SK-N-SH (cell line): ENCODE results near the gene TANC1.

Experiments
- CHD2 ChIP-seq: fragments of 150-350 bp; IDR thresholded peaks from 2 replicates; pipeline ENCODE4 v1.6.1; 2018; ENCODE audit warnings: low read length; ENCODE audit not compliant: partially characterized antibody
- CTCF ChIP-seq: fragments of 200-600 bp; sonication (generic); IDR thresholded peaks from 2 replicates; pipeline ENCODE4 v1.6.1; 2017; ENCODE audit warnings: antibody characterized with exemption, mild to moderate bottlenecking, moderate library complexity
- EP300 ChIP-seq, 2 experiments: IDR thresholded peaks; 2 replicates each; pipeline versions ENCODE4 v1.4.0 to v1.6.1; 2012; ENCODE audit warnings: borderline replicate concordance in 1 of 2, low read depth in 1 of 2, low read length in 1 of 2
- EZH2phosphoT487 ChIP-seq: fragments of 200-600 bp; sonication (generic); IDR thresholded peaks from 2 replicates; pipeline ENCODE4 v1.6.1; 2017; ENCODE audit warnings: low read depth, mixed run types, mild to moderate bottlenecking, antibody characterized with exemption, moderate library complexity, borderline replicate concordance
- FOXM1 ChIP-seq: IDR thresholded peaks from 2 replicates; pipeline ENCODE4 v1.4.0; 2012; ENCODE audit warnings: low read depth, mild to moderate bottlenecking
- GABPA ChIP-seq: IDR thresholded peaks from 2 replicates; pipeline ENCODE4 v1.4.0; 2012; ENCODE audit warnings: low read depth, mild to moderate bottlenecking
- MAX ChIP-seq: IDR thresholded peaks from 2 replicates; pipeline ENCODE4 v1.4.0; 2012; ENCODE audit warnings: low read depth
- RAD21 ChIP-seq: IDR thresholded peaks from 2 replicates; pipeline ENCODE4 v1.6.1; 2012; ENCODE audit warnings: mild to moderate bottlenecking, low read length
- RXRA ChIP-seq: IDR thresholded peaks from 2 replicates; pipeline ENCODE4 v1.4.0; 2012; ENCODE audit warnings: low read depth, mild to moderate bottlenecking, borderline replicate concordance
- USF1 ChIP-seq: IDR thresholded peaks from 2 replicates; pipeline ENCODE4 v1.4.0; 2012; ENCODE audit warnings: low read depth, borderline replicate concordance
- YY1 ChIP-seq: IDR thresholded peaks from 2 replicates; pipeline ENCODE4 v1.4.0; 2012; ENCODE audit warnings: low read depth, mild to moderate bottlenecking

GRCh38 chr2:159228081-159228581, 259.7 kb downstream of the TANC1 start:
- TF ChIP-seq CTCF = no peak
- no peak for TF ChIP-seq EP300 (IDR thresholded peaks at IDR 0.05; ENCODE audit: borderline replicate concordance in 1 of 2, low read depth in 1 of 2, low read length in 1 of 2)
- no peak for TF ChIP-seq USF1
- no peak for TF ChIP-seq MAX
- TF ChIP-seq FOXM1 = no peak
- TF ChIP-seq RAD21 = no peak
- TF ChIP-seq GABPA = no peak
- no peak for TF ChIP-seq EZH2phosphoT487
- TF ChIP-seq CHD2 = no peak
- no peak for TF ChIP-seq YY1
- no peak for TF ChIP-seq RXRA
